Measurements from ENCODE around the gene UBE2H.

DNA sequence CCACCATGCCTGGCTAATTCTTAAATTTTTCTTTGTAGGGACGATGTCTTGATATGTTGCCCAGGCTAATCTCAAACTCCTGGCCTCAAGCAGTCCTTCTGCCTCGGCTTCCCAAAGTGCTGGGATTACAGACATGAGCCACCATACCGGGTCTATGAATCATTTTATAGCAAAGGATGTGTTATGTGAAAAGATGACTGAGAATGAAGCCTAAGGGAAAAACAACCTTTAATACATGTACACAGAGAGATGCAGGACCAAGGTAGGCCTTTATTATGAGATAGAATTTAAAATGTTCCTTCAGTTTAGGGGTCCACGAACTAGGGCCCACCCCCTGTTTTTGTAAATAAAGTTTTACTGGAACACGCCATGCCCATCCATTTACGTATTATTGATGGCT lies 41.0 kb downstream of the UBE2H start:
- TF ChIP-seq MEF2B (IDR thresholded peaks at IDR 0.05; ENCODE audit: partially characterized antibody, poor library complexity, severe bottlenecking) (no peak), EP300 (IDR thresholded peaks at IDR 0.05; ENCODE audit: borderline replicate concordance in 1 of 2, control insufficient read depth in 1 of 2, low read depth in 2 of 2, low read length in 2 of 2) (no peak), EED (IDR thresholded peaks at IDR 0.05; ENCODE audit: low read depth) (no peak), EGR1 (IDR thresholded peaks at IDR 0.05; ENCODE audit: borderline replicate concordance in 1 of 2, low read depth in 2 of 2, low read length in 2 of 2) (no peak)

All from GM12878 (cell line).